GM10266 (cell line): ENCODE data around the gene BUB1B.
"Not testable (repeated sequence)": the region's sequence is repeated elsewhere in the genome, so short reads cannot be mapped to it uniquely, and the experiment has no call there.

ENCODE experiments used
- DNase-seq: peaks from one replicate; pipeline ENCODE4 v3.0.0; 2012; ENCODE audit errors: extremely low spot score
- CTCF ChIP-seq: IDR thresholded peaks from 2 replicates; pipeline ENCODE4 v1.5.1; 2012; ENCODE audit warnings: mild to moderate bottlenecking, low read depth; ENCODE audit not compliant: control insufficient read depth, insufficient read depth; ENCODE audit errors: missing control alignments

Gene BUB1B

DNA sequence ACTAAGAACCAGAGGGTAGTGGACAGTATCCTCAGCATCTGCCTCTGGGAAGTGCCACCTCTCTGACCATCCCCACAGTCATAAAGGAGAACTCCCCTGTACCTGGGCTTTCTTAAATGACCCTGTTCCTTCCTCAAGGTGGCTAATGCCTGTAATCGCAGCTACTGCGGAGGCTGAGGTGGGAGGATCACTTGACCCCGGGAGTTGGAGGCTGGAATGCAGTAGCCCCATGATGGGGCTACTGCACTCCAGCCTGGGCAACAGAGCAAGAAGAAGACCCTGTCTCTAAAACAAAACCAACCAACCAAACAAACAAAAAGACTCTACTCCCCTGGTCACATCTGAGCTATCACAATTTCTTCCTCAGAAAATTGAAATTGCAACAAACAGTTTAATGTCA, 848 bp upstream of the BUB1B start:
- no peak for DNase-seq
- no peak for TF ChIP-seq CTCF

- TF ChIP-seq CTCF: no peak
- DNase-seq: no peak
These were observed 973 bp downstream of the BUB1B start for GRCh38 chr15:40161693-40162391.

GRCh38 chr15:40162552-40162951, 1.7 kb downstream of the BUB1B start:
- no peak for TF ChIP-seq CTCF
- DNase-seq: no peak

GRCh38 chr15:40163657-40164416, 3.0 kb downstream of the BUB1B start:
- DNase-seq: peak; percentile 23
- no peak for TF ChIP-seq CTCF

- not testable (repeated sequence) for DNase-seq
These were observed 6.5 kb downstream of the BUB1B start for GRCh38 chr15:40167374-40167773.

GRCh38 chr15:40175160-40175559, 14.3 kb downstream of the BUB1B start:
- DNase-seq: no peak
- TF ChIP-seq CTCF: no peak

DNA sequence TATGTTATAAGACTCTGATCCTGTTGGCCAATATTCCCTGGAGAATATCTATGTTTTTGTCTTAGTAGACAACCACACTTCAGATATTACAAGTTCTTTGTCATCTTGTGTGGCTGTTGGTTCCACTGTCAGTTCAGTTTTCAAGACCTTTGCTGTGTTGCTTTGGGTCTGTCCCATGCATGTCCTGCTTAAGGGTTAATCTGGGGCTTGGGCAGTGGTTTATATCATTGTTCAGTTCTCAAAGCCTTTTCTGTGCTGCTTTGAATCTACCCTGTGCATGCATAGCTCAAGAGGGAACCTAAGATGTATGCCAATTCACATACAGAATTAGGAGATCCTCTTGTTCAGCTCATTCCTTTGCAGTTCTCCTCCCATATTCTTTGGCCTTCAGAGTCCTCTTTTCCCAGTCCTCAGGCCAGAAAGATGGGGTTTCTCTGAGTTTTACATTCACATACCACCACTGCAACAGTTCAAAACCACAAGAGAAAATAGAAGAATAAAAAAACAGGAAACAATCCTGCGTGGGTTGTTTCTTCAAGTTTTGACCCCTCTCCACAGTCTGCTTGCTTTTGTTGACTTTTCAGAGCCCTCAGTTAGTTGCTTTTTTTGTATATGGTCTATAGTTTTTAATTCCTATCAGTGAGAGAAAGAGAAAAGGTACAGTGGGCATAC, 21.6 kb downstream of the BUB1B start:
- TF ChIP-seq CTCF: no peak
- no peak for DNase-seq
